Ishikawa (cell line): ENCODE results near the gene PPT2.
A peak's percentile ranks its signal among the peaks of the same experiment; 100 is the strongest.

Experiments used
- CEBPB ChIP-seq: IDR thresholded peaks from 2 replicates; pipeline ENCODE4 v1.6.1; 2012
- CREB1 ChIP-seq: IDR thresholded peaks from 2 replicates; pipeline ENCODE4 v1.6.1; 2012; ENCODE audit warnings: low read depth
- EGR1 ChIP-seq: IDR thresholded peaks from 2 replicates; pipeline ENCODE4 v1.6.1; 2012
- EP300 ChIP-seq: IDR thresholded peaks from 2 replicates; pipeline ENCODE4 v1.6.1; 2012; ENCODE audit warnings: borderline replicate concordance
- FOXM1 ChIP-seq: IDR thresholded peaks from 2 replicates; pipeline ENCODE4 v1.6.1; 2012; ENCODE audit warnings: low read depth, borderline replicate concordance
- MAX ChIP-seq: IDR thresholded peaks from 2 replicates; pipeline ENCODE4 v1.6.1; 2012
- NFIC ChIP-seq: IDR thresholded peaks from 2 replicates; pipeline ENCODE4 v1.6.1; 2012
- RAD21 ChIP-seq: IDR thresholded peaks from 2 replicates; pipeline ENCODE4 v1.6.1; 2012; ENCODE audit warnings: low read depth
- REST ChIP-seq: IDR thresholded peaks from 2 replicates; pipeline ENCODE4 v1.6.1; 2012; ENCODE audit warnings: low read depth, mild to moderate bottlenecking
- TAF1 ChIP-seq: IDR thresholded peaks from 2 replicates; pipeline ENCODE4 v1.6.1; 2012; ENCODE audit warnings: low read depth, mild to moderate bottlenecking
- TCF12 ChIP-seq: IDR thresholded peaks from 2 replicates; pipeline ENCODE4 v1.6.1; 2012; ENCODE audit warnings: low read depth
- TEAD4 ChIP-seq: IDR thresholded peaks from 2 replicates; pipeline ENCODE4 v1.6.1; 2012
- USF1 ChIP-seq: IDR thresholded peaks from 2 replicates; pipeline ENCODE4 v1.6.1; 2012
- YY1 ChIP-seq: IDR thresholded peaks from 2 replicates; pipeline ENCODE4 v1.6.1; 2012; ENCODE audit warnings: low read depth
- ZBTB7A ChIP-seq: IDR thresholded peaks from 2 replicates; pipeline ENCODE4 v1.6.1; 2012; ENCODE audit warnings: low read depth

PPT2 gene

GRCh38 chr6:32108727-32109113 is 45.2 kb upstream of the PPT2 start:
- no peak for TF ChIP-seq NFIC
- no peak for TF ChIP-seq EP300
- TF ChIP-seq CREB1 = no peak
- TF ChIP-seq TEAD4 = no peak
- no peak for TF ChIP-seq CEBPB
- TF ChIP-seq REST = no peak
- TF ChIP-seq TAF1 = no peak
- TF ChIP-seq YY1 = no peak
- no peak for TF ChIP-seq MAX

GRCh38 chr6:32109114-32109764 is 44.7 kb upstream of the PPT2 start, which contains the start of gene TNXB:
TNXB (minus strand) TSS chr6:32109338; CDS start chr6:32098198, 11,140 bp downstream.
- TF ChIP-seq YY1 = no peak
- no peak for TF ChIP-seq CREB1
- TF ChIP-seq TAF1 = no peak
- no peak for TF ChIP-seq RAD21
- TF ChIP-seq EGR1 = no peak
- no peak for TF ChIP-seq ZBTB7A
- TF ChIP-seq CEBPB = no peak
- TF ChIP-seq TEAD4 = no peak
- no peak for TF ChIP-seq TCF12
- TF ChIP-seq FOXM1 = no peak
- no peak for TF ChIP-seq NFIC
- no peak for TF ChIP-seq EP300
- TF ChIP-seq MAX = no peak

- no peak for TF ChIP-seq CEBPB
- no peak for TF ChIP-seq EP300
- no peak for TF ChIP-seq ZBTB7A
- no peak for TF ChIP-seq RAD21
- no peak for TF ChIP-seq USF1
- no peak for TF ChIP-seq CREB1
- TF ChIP-seq YY1 = no peak
- no peak for TF ChIP-seq EGR1
Observed at GRCh38 chr6:32109765-32110160, 44.2 kb upstream of the PPT2 start.

- TF ChIP-seq USF1 = no peak
- no peak for TF ChIP-seq CEBPB
- no peak for TF ChIP-seq EP300
- TF ChIP-seq MAX = peak; percentile 24; the same call in 1 of the 2 replicates
- 0 out of 2 replicates have a peak, but pooled peaks have one; percentile 33 for TF ChIP-seq TCF12
- TF ChIP-seq REST = no peak
- TF ChIP-seq YY1 = no peak
- TF ChIP-seq FOXM1 = no peak
- peak; percentile 78 for TF ChIP-seq EGR1
- TF ChIP-seq NFIC = 0 out of 2 replicates have a peak, but pooled peaks have one; percentile 12
- TF ChIP-seq ZBTB7A = no peak
- no peak for TF ChIP-seq TEAD4
Observed at GRCh38 chr6:32110632-32111031, 43.3 kb upstream of the PPT2 start.

- TF ChIP-seq CEBPB (no peak), REST (no peak), USF1 (no peak), YY1 (no peak), MAX (no peak), CREB1 (no peak), NFIC (no peak), TEAD4 (no peak), EP300 (no peak), ZBTB7A (no peak), EGR1 (no peak), TAF1 (no peak), RAD21 (no peak), TCF12 (no peak), FOXM1 (no peak)
Observed at GRCh38 chr6:32111424-32112066, 42.4 kb upstream of the PPT2 start.
